T-helper 2 cell treated with Interferon-gamma antibody and Interleukin-4, amounts not matched to agents 100 ng/mL and 5 ng/mL, for 36 hours (primary cell): Measurements from ENCODE around the gene PSMB7. TPM values are rescaled to one million over a fixed set of nuclear protein-coding genes. Genes with fewer than 3 reads are reported as not detected.

Experiments
- intact Hi-C: fragments of 100-400 bp; cut with micrococcal nuclease; formaldehyde crosslinking; loops from one replicate; pipeline ENCODE4 v1.15.1; 2023
- total RNA-seq: library from RNA; stranded (reverse); gene quantifications from 2 replicates; pipeline ENCODE4 v1.2.3, GENCODE V29; 2022

Gene PSMB7
- total RNA-seq, 1 donor from 2014 or later = 140 TPM

- intact Hi-C loops = loop anchor here (10.0 kb wide), 1 partner anchor 1507 kb away; the partner anchor contains the start of gene RC3H2
Observed at GRCh38 chr9:124411514-124412227, 3.6 kb downstream of the PSMB7 start.

GRCh38 chr9:124410321-124410913, 4.8 kb downstream of the PSMB7 start:
- intact Hi-C loops = loop anchor here (10.0 kb wide), 1 partner anchor 1506 kb away; the partner anchor contains the start of gene RC3H2

- intact Hi-C loops = no loop called here
Observed at GRCh38 chr9:124409410-124409809, 5.8 kb downstream of the PSMB7 start.

GRCh38 chr9:124403246-124403645, 12.0 kb downstream of the PSMB7 start:
- intact Hi-C loops = no loop called here

GRCh38 chr9:124399968-124400940, 15.0 kb downstream of the PSMB7 start:
- intact Hi-C loops = no loop called here

- intact Hi-C loops = no loop called here
Observed at GRCh38 chr9:124399323-124399967, 15.8 kb downstream of the PSMB7 start.

GRCh38 chr9:124398191-124398935, 16.9 kb downstream of the PSMB7 start:
- intact Hi-C loops = no loop called here

- intact Hi-C loops = no loop called here
Observed at GRCh38 chr9:124395826-124396225, 19.4 kb downstream of the PSMB7 start.

- intact Hi-C loops = no loop called here
Observed at GRCh38 chr9:124394596-124394995, 20.6 kb downstream of the PSMB7 start.

GRCh38 chr9:124394167-124394566, 21.1 kb downstream of the PSMB7 start:
- intact Hi-C loops = no loop called here

GRCh38 chr9:124392871-124393460, 22.3 kb downstream of the PSMB7 start:
- intact Hi-C loops = no loop called here

GRCh38 chr9:124392254-124392870, 22.9 kb downstream of the PSMB7 start:
- intact Hi-C loops = no loop called here

- intact Hi-C loops = no loop called here
Observed at GRCh38 chr9:124390794-124391658, 24.2 kb downstream of the PSMB7 start.

- intact Hi-C loops = loop anchor here (5.0 kb wide), 1 partner anchor 262 kb away; no protein-coding TSS in a partner anchor
Observed at GRCh38 chr9:124389146-124389939, 25.9 kb downstream of the PSMB7 start.

GRCh38 chr9:124388275-124389048, 26.8 kb downstream of the PSMB7 start:
- intact Hi-C loops = loop anchor here (5.0 kb wide), 1 partner anchor 261 kb away; no protein-coding TSS in a partner anchor

GRCh38 chr9:124386201-124386600, 29.0 kb downstream of the PSMB7 start:
- intact Hi-C loops = loop anchor here (5.0 kb wide), 1 partner anchor 259 kb away; no protein-coding TSS in a partner anchor

- intact Hi-C loops = loop anchor here (5.0 kb wide), 1 partner anchor 258 kb away; no protein-coding TSS in a partner anchor
Observed at GRCh38 chr9:124385623-124386022, 29.6 kb downstream of the PSMB7 start.
